ACC112 (cell line): Measurements from ENCODE around the gene KRTAP9-4.
"Not testable (repeated sequence)": the region's sequence is repeated elsewhere in the genome, so short reads cannot be mapped to it uniquely, and the experiment has no call there.

Experiments used
- H2AFZ ChIP-seq: fragments of 200-600 bp; sonication (generic); one replicate; pipeline ENCODE4 v1.6.0; 2017; ENCODE audit warnings: antibody characterized with exemption, low read length; ENCODE audit not compliant: unreplicated experiment
- H3K27ac ChIP-seq: fragments of 200-600 bp; sonication (generic); 2 replicates; pipeline ENCODE4 v1.5.1; 2014; ENCODE audit warnings: low read depth, mild to moderate bottlenecking, antibody characterized with exemption, low read length, moderate library complexity
- H3K27me3 ChIP-seq: fragments of 200-600 bp; sonication (generic); 2 replicates; pipeline ENCODE4 v1.6.1; 2014; ENCODE audit warnings: mild to moderate bottlenecking, antibody characterized with exemption, low read length, moderate library complexity, mixed read lengths; ENCODE audit not compliant: insufficient read depth
- H3K36me3 ChIP-seq: fragments of 200-600 bp; sonication (generic); 2 replicates; pipeline ENCODE4 v1.6.1; 2016; ENCODE audit warnings: mild to moderate bottlenecking, antibody characterized with exemption, low read length, moderate library complexity, mixed read lengths; ENCODE audit not compliant: insufficient read depth
- H3K4me1 ChIP-seq: fragments of 200-600 bp; sonication (generic); one replicate; pipeline ENCODE4 v1.6.1; 2016; ENCODE audit warnings: low read length, mixed read lengths; ENCODE audit not compliant: insufficient read depth, unreplicated experiment, control insufficient read depth
- H3K4me3 ChIP-seq: fragments of 200-600 bp; sonication (generic); 2 replicates; pipeline ENCODE4 v1.5.1; 2014; ENCODE audit warnings: mild to moderate bottlenecking, low read depth, low read length
- H3K79me2 ChIP-seq: fragments of 200-600 bp; sonication (generic); one replicate; pipeline ENCODE4 v1.6.0; 2016; ENCODE audit warnings: low read length; ENCODE audit not compliant: control insufficient read depth, unreplicated experiment, insufficient read depth

Gene KRTAP9-4

GRCh38 chr17:41249637-41250240 lies at the start of gene KRTAP9-4:
Gene KRTAP9-4, plus strand, starts transcription at chr17:41249687. Its CDS starts 34 bp downstream, at chr17:41249721.
- not testable (repeated sequence) for H3K4me3 ChIP-seq, H3K27ac ChIP-seq, H2AFZ ChIP-seq, H3K79me2 ChIP-seq, H3K36me3 ChIP-seq, H3K4me1 ChIP-seq
- H3K27me3 ChIP-seq = peaks cover 41% of the 10 kb centered on the region

- H3K4me3 ChIP-seq = no peak overlapping the region
Measured at GRCh38 chr17:41211845-41212466, 37.5 kb upstream of the KRTAP9-4 start.

GRCh38 chr17:41212524-41213169 lies 36.8 kb upstream of the KRTAP9-4 start:
- Histone ChIP-seq H2AFZ (no peak overlapping the region), H3K27me3 (peaks cover 11% of the 10 kb centered on the region; the same call in 1 of the 2 replicates), H3K4me3 (no peak overlapping the region), H3K27ac (no peak overlapping the region), H3K36me3 (no peaks in the 10 kb centered on the region), H3K4me1 (peaks cover 5% of the 10 kb centered on the region), H3K79me2 (no peaks in the 10 kb centered on the region)

More at GRCh38 chr17:41211845-41212466, 37.5 kb upstream of the KRTAP9-4 start:
- no peak overlapping the region for H3K27ac ChIP-seq
- no peak overlapping the region for H2AFZ ChIP-seq
- H3K79me2 ChIP-seq = no peaks in the 10 kb centered on the region
- peaks cover 5% of the 10 kb centered on the region for H3K4me1 ChIP-seq
- no peaks in the 10 kb centered on the region for H3K36me3 ChIP-seq
- peaks cover 12% of the 10 kb centered on the region; the same call in 1 of the 2 replicates for H3K27me3 ChIP-seq

GRCh38 chr17:41215681-41216080 lies 33.8 kb upstream of the KRTAP9-4 start:
- Histone ChIP-seq H3K79me2 (no peaks in the 10 kb centered on the region), H2AFZ (no peak overlapping the region), H3K27me3 (no peaks in the 10 kb centered on the region), H3K36me3 (no peaks in the 10 kb centered on the region), H3K27ac (no peak overlapping the region), H3K4me3 (no peak overlapping the region), H3K4me1 (peaks cover 5% of the 10 kb centered on the region)

GRCh38 chr17:41223821-41224220 lies 25.7 kb upstream of the KRTAP9-4 start:
- H3K4me3 ChIP-seq = no peak overlapping the region
- H2AFZ ChIP-seq = no peak overlapping the region
- H3K79me2 ChIP-seq = no peaks in the 10 kb centered on the region
- H3K27ac ChIP-seq = no peak overlapping the region
- H3K27me3 ChIP-seq = no peaks in the 10 kb centered on the region
- no peaks in the 10 kb centered on the region for H3K4me1 ChIP-seq
- no peaks in the 10 kb centered on the region for H3K36me3 ChIP-seq

- Histone ChIP-seq H3K4me1 (no peaks in the 10 kb centered on the region), H3K4me3 (no peak overlapping the region), H3K79me2 (no peaks in the 10 kb centered on the region), H3K27me3 (0 out of 2 replicates have a peak, but pooled peaks cover 5% of the 10 kb centered on the region), H3K27ac (no peak overlapping the region), H3K36me3 (no peaks in the 10 kb centered on the region), H2AFZ (no peak overlapping the region)
Measured at GRCh38 chr17:41226051-41226450, 23.4 kb upstream of the KRTAP9-4 start.

- H2AFZ ChIP-seq, H3K79me2 ChIP-seq, H3K4me1 ChIP-seq, H3K27ac ChIP-seq, H3K27me3 ChIP-seq, H3K4me3 ChIP-seq, H3K36me3 ChIP-seq: not testable (repeated sequence)
Measured at GRCh38 chr17:41226598-41227095, 22.8 kb upstream of the KRTAP9-4 start, which contains the start of gene KRTAP9-2. Gene KRTAP9-2, plus strand, starts transcription at chr17:41226648. Its CDS starts 7 bp downstream, at chr17:41226655.

GRCh38 chr17:41230094-41230493 lies 19.4 kb upstream of the KRTAP9-4 start:
- H3K27ac ChIP-seq = no peak overlapping the region
- H3K27me3 ChIP-seq = peaks cover 23% of the 10 kb centered on the region; the same call in 1 of the 2 replicates
- no peaks in the 10 kb centered on the region for H3K79me2 ChIP-seq
- H3K4me1 ChIP-seq = no peaks in the 10 kb centered on the region
- H2AFZ ChIP-seq = no peak overlapping the region
- no peaks in the 10 kb centered on the region for H3K36me3 ChIP-seq
- no peak overlapping the region for H3K4me3 ChIP-seq

- Histone ChIP-seq H3K4me1 (no peaks in the 10 kb centered on the region), H2AFZ (no peak overlapping the region), H3K36me3 (no peaks in the 10 kb centered on the region), H3K27me3 (peaks cover 24% of the 10 kb centered on the region; the same call in 1 of the 2 replicates), H3K4me3 (no peak overlapping the region), H3K79me2 (no peaks in the 10 kb centered on the region), H3K27ac (no peak overlapping the region)
Measured at GRCh38 chr17:41231731-41232130, 17.8 kb upstream of the KRTAP9-4 start.

- peaks cover 24% of the 10 kb centered on the region; the same call in 1 of the 2 replicates for H3K27me3 ChIP-seq
- not testable (repeated sequence) for H3K4me3 ChIP-seq, H2AFZ ChIP-seq, H3K4me1 ChIP-seq, H3K27ac ChIP-seq, H3K79me2 ChIP-seq, H3K36me3 ChIP-seq
Measured at GRCh38 chr17:41232399-41233105, 16.9 kb upstream of the KRTAP9-4 start, which contains the start of gene KRTAP9-3. Gene KRTAP9-3, plus strand, starts transcription at chr17:41232449. Its CDS starts 53 bp downstream, at chr17:41232502.
